C4-2B (cell line): Measurements from ENCODE around the gene MAP4K3.

Experiments
- H3K27ac ChIP-seq: fragments of 450-650 bp; 2 replicates; pipeline ENCODE4 v1.5.1; 2017
- ZFX ChIP-seq: fragments of 450-650 bp; IDR thresholded peaks from 2 replicates; pipeline ENCODE4 v1.6.1; 2017
- TF ChIP-seq, protein P1 (sequence below): fragments of 450-650 bp; conservative IDR thresholded peaks from 2 replicates; pipeline ENCODE4 v1.5.1; 2017; ENCODE audit warnings: mild to moderate bottlenecking

The MAP4K3 gene

DNA sequence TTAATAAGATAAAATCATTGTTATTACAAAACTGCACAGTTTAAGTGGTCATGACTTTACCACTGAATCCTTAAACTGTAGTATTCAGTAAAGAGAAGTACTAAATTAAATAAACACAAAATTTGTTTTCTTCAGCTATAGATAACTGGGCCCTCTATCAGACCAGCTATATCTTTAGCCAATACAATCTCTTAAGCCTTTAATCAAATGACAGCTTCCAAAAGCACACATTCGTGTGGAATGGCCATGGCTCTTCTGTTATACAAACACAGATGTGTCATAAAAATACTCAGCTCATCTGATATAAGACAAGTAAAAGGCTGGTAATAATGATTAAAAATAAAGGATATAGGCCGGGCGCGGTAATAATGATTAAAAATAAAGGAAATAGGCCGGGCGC, 135.7 kb downstream of the MAP4K3 start:
- H3K27ac ChIP-seq = no peak overlapping the region
- TF ChIP-seq ZFX = no peak
- TF ChIP-seq, protein P1, sequence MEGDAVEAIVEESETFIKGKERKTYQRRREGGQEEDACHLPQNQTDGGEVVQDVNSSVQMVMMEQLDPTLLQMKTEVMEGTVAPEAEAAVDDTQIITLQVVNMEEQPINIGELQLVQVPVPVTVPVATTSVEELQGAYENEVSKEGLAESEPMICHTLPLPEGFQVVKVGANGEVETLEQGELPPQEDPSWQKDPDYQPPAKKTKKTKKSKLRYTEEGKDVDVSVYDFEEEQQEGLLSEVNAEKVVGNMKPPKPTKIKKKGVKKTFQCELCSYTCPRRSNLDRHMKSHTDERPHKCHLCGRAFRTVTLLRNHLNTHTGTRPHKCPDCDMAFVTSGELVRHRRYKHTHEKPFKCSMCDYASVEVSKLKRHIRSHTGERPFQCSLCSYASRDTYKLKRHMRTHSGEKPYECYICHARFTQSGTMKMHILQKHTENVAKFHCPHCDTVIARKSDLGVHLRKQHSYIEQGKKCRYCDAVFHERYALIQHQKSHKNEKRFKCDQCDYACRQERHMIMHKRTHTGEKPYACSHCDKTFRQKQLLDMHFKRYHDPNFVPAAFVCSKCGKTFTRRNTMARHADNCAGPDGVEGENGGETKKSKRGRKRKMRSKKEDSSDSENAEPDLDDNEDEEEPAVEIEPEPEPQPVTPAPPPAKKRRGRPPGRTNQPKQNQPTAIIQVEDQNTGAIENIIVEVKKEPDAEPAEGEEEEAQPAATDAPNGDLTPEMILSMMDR = no peak

DNA sequence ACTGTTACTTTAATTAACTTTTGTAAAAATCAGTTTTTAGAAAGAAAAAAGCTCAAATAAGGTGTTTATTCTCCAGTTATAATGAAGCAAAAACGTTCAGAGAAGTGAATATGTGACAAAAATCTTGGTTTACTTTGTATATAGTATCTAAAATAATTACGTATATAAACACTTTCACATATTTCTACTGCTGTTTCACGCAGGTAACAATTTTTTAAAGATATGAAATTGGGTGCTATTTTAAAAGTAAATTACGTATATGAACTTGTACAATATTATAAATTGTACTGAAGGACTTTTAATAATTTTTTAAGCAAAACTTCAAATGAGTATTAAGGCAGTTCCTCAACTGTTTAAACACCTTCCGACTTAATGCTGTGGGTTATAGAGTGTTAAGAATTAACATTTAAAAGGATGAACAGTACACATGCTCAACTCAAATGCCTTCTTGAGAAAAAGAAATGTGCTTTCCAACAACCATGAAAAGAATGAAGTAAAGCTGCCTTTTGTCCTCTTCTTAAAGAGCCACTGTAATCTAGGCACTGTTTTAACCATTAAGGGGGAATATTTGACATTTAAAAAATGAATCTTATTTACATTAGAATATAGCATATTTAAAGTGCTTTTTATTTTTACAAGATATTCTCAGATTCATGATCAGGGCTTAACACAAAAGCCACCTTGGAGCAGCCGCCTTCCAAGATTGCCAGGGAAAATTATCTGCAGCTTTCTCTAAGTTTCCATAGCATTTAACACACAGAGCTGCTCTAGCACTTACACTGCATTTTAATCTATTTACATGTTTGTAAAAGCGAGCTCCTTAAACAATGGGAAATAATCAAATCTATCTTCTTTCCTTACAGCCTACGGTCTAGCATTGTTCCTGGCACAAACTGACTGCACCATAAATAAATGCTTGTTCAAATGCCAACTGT, 136.8 kb downstream of the MAP4K3 start:
- no peak overlapping the region for H3K27ac ChIP-seq
- TF ChIP-seq ZFX = no peak
- TF ChIP-seq, protein P1 = no peak

DNA sequence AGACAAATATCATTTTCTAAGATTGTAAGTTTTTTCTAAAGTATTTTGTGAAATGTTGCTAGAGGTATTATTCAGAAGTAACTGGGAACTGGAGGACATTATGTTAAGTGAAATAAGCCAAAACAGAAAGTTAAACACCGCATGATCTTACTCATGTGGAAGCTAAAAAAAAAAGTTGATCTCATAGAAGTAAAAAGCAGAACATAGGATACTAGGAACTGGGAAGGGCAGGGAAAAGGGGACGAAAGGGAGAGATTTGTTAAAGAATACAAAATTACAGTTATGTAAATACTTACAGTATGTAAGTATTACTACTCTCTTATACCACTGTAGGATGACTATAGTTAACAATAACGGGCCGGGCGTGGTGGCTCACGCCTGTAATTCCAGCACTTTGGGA, 146.7 kb downstream of the MAP4K3 start:
- TF ChIP-seq, protein P1 = no peak
- no peak for TF ChIP-seq ZFX
- H3K27ac ChIP-seq = no peak overlapping the region

DNA sequence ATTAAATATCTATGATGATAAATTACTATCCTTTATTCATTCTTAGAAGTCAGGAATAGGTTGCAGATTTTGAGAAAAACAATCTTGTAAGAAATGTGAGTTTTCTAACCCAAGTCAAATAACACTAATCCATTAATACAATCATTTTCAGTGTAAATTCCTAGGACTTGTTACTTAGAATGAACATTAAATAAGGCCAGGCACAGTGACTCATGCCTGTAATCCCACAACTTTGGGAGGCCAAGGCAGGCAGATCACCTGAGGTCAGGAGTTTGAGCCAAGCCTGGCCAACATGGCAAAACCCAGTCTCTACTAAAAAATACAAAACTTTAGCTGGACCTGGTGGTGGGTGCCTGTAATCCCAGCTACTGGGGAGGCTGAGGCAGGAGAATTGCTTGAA, 147.5 kb downstream of the MAP4K3 start:
- TF ChIP-seq, protein P1 = no peak
- TF ChIP-seq ZFX = no peak
- H3K27ac ChIP-seq = no peak overlapping the region

DNA sequence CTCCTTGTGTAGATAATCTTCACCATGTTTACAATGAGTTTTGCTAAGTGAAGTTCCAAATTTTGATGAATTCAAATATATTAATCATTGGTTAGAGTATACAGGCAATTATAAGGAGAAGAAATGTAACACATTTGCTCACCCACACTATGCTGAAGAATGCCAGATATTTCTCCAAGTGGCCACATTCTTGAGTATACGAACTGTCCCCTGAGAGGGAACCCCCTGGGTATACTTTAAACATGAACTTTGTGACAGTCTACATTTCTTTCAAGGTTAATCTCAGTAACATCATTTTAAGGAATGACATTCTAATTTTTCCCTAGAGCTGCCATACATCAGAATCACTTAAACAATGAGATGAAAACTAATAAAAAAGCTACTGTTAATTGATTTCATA, 153.5 kb downstream of the MAP4K3 start:
- no peak overlapping the region for H3K27ac ChIP-seq
- TF ChIP-seq, protein P1 = no peak
- no peak for TF ChIP-seq ZFX

DNA sequence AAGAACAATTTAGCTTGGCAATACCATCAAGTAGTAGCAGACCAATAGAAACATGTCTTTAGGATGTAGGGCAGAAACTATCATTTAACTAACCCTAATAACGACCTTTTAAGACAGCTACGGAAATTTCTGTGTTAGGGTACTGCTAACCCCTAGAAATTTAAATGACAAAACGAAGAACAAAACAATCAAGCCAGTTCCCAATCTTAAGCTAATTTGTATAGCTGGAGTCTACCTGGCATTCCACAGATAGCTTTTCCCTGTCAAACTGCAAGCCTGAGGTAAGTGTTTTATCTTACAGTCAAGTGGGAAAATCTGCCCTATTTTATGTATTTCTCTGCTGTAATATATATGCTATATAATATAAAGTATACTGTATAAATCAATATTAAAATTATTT, 155.7 kb downstream of the MAP4K3 start:
- H3K27ac ChIP-seq = no peak overlapping the region
- TF ChIP-seq, protein P1 = no peak
- no peak for TF ChIP-seq ZFX

DNA sequence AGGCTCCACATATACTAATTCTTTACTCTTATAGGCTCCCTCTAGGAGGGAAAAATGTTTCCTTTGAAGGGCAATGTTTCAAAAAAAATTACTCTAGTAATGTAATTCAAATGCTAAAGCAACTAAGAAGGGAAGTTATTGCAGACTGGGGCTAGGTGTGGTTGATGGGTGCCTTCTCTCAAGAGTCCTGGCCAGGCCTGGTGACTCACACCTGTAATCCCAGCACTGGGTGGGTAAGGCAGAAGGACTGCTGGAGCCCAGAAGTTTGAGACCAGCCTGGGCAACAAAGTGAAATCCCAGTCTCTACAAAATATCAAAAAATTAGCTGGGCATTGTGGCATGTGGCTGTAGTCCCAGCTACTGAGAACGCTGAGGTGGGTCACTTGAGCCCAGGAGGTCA, 162.1 kb downstream of the MAP4K3 start:
- TF ChIP-seq ZFX = no peak
- TF ChIP-seq, protein P1 = no peak
- H3K27ac ChIP-seq = no peak overlapping the region
